ENCODE measurements around the gene SDK1.

Gene SDK1

GRCh38 chr7:4151926-4152549 lies 851.0 kb downstream of the SDK1 start:
- DNase-seq (ENCODE audit: low read depth, low spot score) = no peak
- TF ChIP-seq, protein P1, sequence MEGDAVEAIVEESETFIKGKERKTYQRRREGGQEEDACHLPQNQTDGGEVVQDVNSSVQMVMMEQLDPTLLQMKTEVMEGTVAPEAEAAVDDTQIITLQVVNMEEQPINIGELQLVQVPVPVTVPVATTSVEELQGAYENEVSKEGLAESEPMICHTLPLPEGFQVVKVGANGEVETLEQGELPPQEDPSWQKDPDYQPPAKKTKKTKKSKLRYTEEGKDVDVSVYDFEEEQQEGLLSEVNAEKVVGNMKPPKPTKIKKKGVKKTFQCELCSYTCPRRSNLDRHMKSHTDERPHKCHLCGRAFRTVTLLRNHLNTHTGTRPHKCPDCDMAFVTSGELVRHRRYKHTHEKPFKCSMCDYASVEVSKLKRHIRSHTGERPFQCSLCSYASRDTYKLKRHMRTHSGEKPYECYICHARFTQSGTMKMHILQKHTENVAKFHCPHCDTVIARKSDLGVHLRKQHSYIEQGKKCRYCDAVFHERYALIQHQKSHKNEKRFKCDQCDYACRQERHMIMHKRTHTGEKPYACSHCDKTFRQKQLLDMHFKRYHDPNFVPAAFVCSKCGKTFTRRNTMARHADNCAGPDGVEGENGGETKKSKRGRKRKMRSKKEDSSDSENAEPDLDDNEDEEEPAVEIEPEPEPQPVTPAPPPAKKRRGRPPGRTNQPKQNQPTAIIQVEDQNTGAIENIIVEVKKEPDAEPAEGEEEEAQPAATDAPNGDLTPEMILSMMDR (IDR thresholded peaks at IDR 0.05; ENCODE audit: low read depth, low read length) = no peak
- in situ Hi-C loops (cut with HindIII; ENCODE audit: low sequenced_read_pairs) = no loop called here
- H3K4me3 ChIP-seq (ENCODE audit: low read depth, low read length) = no peak overlapping the region

DNA sequence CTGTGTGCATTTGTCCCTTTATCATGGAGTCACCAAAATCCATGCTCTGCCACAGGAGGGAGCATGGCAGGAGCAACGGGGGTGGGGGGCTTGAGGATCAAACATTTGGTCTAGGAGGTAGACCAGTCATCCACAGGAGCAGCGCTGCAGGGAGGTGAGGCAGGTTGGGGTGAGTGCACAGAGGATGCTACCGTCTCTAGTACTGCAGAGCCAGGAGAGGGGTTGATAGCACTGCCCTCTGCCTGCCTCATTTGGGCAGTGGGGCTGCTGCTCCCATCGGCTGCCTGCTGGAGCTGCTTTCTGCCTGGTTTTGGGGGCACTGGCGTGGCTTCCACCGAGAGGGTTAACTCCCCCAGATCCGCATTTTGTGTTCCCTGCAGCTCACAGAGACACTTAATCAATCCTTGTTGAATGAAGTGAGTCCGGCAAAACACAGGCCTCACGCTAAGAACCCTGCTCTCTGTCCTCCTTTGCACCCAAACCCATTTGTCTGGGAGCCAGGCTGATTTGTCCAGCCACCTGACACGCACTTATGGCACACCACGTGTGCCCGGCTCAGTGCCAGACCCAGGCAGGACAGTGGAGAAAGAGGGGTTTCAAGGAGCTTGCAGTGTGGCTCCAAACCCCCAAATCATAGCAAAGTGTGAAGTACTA lies 854.0 kb downstream of the SDK1 start:
- TF ChIP-seq, protein P1 (IDR thresholded peaks at IDR 0.05; ENCODE audit: low read depth, low read length) = no peak
- no peak overlapping the region for H3K4me3 ChIP-seq (ENCODE audit: low read depth, low read length)
- no peak for DNase-seq (ENCODE audit: low read depth, low spot score)
- in situ Hi-C loops (cut with HindIII; ENCODE audit: low sequenced_read_pairs) = no loop called here

- in situ Hi-C loops (cut with HindIII; ENCODE audit: low sequenced_read_pairs) = no loop called here
- H3K4me3 ChIP-seq (ENCODE audit: low read depth, low read length) = no peak overlapping the region
- TF ChIP-seq, protein P1 (IDR thresholded peaks at IDR 0.05; ENCODE audit: low read depth, low read length) = no peak
- DNase-seq (ENCODE audit: low read depth, low spot score) = no peak
Measured at GRCh38 chr7:4156190-4156589, 855.1 kb downstream of the SDK1 start.

- H3K4me3 ChIP-seq (ENCODE audit: low read depth, low read length) = no peak overlapping the region
- TF ChIP-seq, protein P1 (IDR thresholded peaks at IDR 0.05; ENCODE audit: low read depth, low read length) = no peak
- in situ Hi-C loops (cut with HindIII; ENCODE audit: low sequenced_read_pairs) = no loop called here
- DNase-seq (ENCODE audit: low read depth, low spot score) = no peak
Measured at GRCh38 chr7:4157651-4158050, 856.6 kb downstream of the SDK1 start.

DNA sequence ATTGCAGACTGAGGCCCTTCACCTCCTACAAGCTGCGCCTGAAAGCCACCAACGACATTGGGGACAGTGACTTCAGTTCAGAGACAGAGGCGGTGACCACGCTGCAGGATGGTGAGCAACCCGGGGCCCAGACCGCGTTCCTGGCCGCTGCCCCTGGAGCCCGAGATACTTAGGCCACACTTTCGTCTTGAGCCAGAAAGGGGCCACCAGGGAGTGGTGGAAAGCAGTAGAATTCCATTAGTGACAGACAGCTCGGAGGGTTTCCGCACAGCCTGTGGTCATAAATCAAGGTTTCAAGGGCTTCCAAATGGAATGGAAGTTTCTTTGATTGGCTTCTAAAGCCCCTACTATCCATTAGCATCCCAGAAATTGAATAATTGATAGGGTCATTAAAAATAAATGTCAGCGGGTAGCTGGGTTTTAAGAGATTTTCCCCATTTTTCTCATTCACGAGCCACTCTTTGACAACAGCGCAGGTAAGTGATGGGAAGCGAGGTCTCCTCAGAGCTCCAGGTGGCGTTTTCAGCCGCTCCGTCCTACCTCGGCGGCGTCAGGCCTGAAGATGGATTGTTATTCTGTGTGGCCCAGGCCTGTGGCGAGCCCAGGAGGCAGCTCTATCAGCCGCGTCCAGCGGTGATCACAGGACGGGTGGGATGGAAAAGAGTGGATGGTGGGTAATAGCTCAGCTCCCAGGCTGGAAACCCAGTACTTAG lies 857.5 kb downstream of the SDK1 start:
- H3K4me3 ChIP-seq (ENCODE audit: low read depth, low read length) = no peak overlapping the region
- in situ Hi-C loops (cut with HindIII; ENCODE audit: low sequenced_read_pairs) = no loop called here
- no peak for DNase-seq (ENCODE audit: low read depth, low spot score)
- TF ChIP-seq, protein P1 (IDR thresholded peaks at IDR 0.05; ENCODE audit: low read depth, low read length) = no peak

GRCh38 chr7:4159154-4159501 lies 858.1 kb downstream of the SDK1 start:
- DNase-seq (ENCODE audit: low read depth, low spot score) = no peak
- in situ Hi-C loops (cut with HindIII; ENCODE audit: low sequenced_read_pairs) = no loop called here
- TF ChIP-seq, protein P1 (IDR thresholded peaks at IDR 0.05; ENCODE audit: low read depth, low read length) = no peak
- H3K4me3 ChIP-seq (ENCODE audit: low read depth, low read length) = no peak overlapping the region

Data from astrocyte of the spinal cord (primary cell).